ENCODE data around the gene NFIB.

NFIB gene

GRCh38 chr9:14193328-14193990, 120.5 kb downstream of the NFIB start:
- no peaks in the 10 kb centered on the region for H3K27me3 ChIP-seq
- no peak overlapping the region for H3K4me2 ChIP-seq
- H3K27ac ChIP-seq = no peak overlapping the region
- no peak for TF ChIP-seq Cebpa-rat (IDR thresholded peaks at IDR 0.05)
- peaks cover 7% of the 10 kb centered on the region; the same call in 1 of the 2 replicates for H3K4me1 ChIP-seq
- no peak overlapping the region for H3K9ac ChIP-seq
- H3K4me3 ChIP-seq = no peak overlapping the region
- no peaks in the 10 kb centered on the region for H3K9me3 ChIP-seq
- no peaks in the 10 kb centered on the region for H4K20me1 ChIP-seq
- no peaks in the 10 kb centered on the region for H3K36me3 ChIP-seq

DNA sequence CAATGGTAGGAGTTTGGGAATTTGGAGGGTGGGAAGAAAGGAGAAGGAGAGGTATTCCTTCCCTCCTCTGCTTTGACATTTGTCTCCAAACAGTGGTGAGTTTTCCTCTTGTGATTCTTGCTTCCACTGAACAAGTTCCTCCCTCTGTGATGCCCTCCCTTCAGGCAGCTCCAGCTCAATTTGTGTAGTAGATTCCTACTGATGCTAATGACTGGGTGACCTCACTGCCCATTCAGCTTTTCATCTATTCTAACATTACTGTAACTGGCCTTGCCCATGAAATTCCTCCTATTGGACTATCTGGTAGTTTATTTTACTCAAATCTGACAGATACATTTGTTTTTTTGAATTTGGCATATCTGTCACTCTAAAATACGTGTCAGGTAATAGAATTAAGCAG, 121.4 kb downstream of the NFIB start:
- Histone ChIP-seq H3K9ac (no peak overlapping the region), H4K20me1 (no peaks in the 10 kb centered on the region), H3K4me1 (peaks cover 5% of the 10 kb centered on the region; the same call in 1 of the 2 replicates), H3K9me3 (no peaks in the 10 kb centered on the region), H3K36me3 (no peaks in the 10 kb centered on the region), H3K27ac (no peak overlapping the region), H3K4me2 (no peak overlapping the region), H3K4me3 (no peak overlapping the region), H3K27me3 (no peaks in the 10 kb centered on the region)
- TF ChIP-seq Cebpa-rat (IDR thresholded peaks at IDR 0.05) = no peak

DNA sequence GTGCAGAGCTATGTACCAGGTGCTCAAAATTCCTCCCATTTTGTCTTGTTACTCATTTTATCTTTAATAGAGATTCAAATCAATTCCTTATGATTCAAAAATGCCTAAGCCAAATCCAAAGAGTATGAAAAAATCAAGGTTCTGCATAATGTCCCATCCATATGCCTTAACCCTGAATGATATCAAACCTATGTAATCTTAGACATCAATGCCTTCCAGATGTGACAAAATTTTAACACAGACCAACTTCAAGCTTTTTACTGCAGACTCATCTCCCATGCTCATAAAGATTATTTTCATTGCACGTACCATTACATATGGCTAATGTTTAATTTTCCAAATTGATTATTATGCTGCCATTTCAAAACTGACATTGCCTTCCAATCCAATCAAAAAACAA, 122.4 kb downstream of the NFIB start:
- TF ChIP-seq Cebpa-rat (IDR thresholded peaks at IDR 0.05) = no peak
- Histone ChIP-seq H3K4me1 (no peaks in the 10 kb centered on the region), H3K9ac (no peak overlapping the region), H3K4me2 (no peak overlapping the region), H3K4me3 (no peak overlapping the region), H3K27ac (no peak overlapping the region), H3K27me3 (no peaks in the 10 kb centered on the region), H3K9me3 (no peaks in the 10 kb centered on the region), H4K20me1 (no peaks in the 10 kb centered on the region), H3K36me3 (no peaks in the 10 kb centered on the region)

DNA sequence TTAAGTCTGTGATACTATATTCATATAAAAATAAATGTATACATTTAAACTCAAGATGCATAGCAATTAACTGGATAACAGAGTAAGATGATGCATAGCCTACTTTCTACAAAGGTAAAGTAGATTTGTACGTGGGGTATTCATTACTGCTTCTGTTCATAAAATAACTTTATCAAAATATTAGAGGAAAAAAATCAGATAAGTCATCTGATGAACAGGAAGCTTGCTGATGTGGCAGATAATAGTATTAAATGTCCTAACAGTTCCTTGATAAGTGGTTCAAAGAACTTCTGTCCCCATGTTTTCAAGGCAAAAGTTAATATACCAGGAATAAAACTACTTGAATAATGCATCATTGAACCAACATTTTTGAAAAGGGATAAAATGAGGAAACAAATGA, 123.7 kb downstream of the NFIB start:
- no peak overlapping the region for H3K9ac ChIP-seq
- H3K4me2 ChIP-seq = no peak overlapping the region
- H3K4me1 ChIP-seq = no peaks in the 10 kb centered on the region
- H3K36me3 ChIP-seq = no peaks in the 10 kb centered on the region
- H3K27ac ChIP-seq = no peak overlapping the region
- no peaks in the 10 kb centered on the region for H3K27me3 ChIP-seq
- H3K9me3 ChIP-seq = no peaks in the 10 kb centered on the region
- TF ChIP-seq Cebpa-rat (IDR thresholded peaks at IDR 0.05) = no peak
- H3K4me3 ChIP-seq = no peak overlapping the region
- no peaks in the 10 kb centered on the region for H4K20me1 ChIP-seq

- Histone ChIP-seq H3K36me3 (no peaks in the 10 kb centered on the region), H3K27ac (no peak overlapping the region), H3K9ac (no peak overlapping the region), H3K4me3 (no peak overlapping the region), H3K4me2 (no peak overlapping the region), H4K20me1 (no peaks in the 10 kb centered on the region), H3K9me3 (no peaks in the 10 kb centered on the region), H3K4me1 (no peaks in the 10 kb centered on the region), H3K27me3 (no peaks in the 10 kb centered on the region)
- no peak for TF ChIP-seq Cebpa-rat (IDR thresholded peaks at IDR 0.05)
Measured at GRCh38 chr9:14189578-14189977, 124.4 kb downstream of the NFIB start.

GRCh38 chr9:14189146-14189545, 124.8 kb downstream of the NFIB start:
- H3K27ac ChIP-seq = no peak overlapping the region
- no peak overlapping the region for H3K4me3 ChIP-seq
- no peaks in the 10 kb centered on the region for H4K20me1 ChIP-seq
- H3K27me3 ChIP-seq = no peaks in the 10 kb centered on the region
- H3K4me2 ChIP-seq = no peak overlapping the region
- TF ChIP-seq Cebpa-rat (IDR thresholded peaks at IDR 0.05) = no peak
- H3K4me1 ChIP-seq = no peaks in the 10 kb centered on the region
- H3K36me3 ChIP-seq = no peaks in the 10 kb centered on the region
- H3K9ac ChIP-seq = no peak overlapping the region
- H3K9me3 ChIP-seq = no peaks in the 10 kb centered on the region

DNA sequence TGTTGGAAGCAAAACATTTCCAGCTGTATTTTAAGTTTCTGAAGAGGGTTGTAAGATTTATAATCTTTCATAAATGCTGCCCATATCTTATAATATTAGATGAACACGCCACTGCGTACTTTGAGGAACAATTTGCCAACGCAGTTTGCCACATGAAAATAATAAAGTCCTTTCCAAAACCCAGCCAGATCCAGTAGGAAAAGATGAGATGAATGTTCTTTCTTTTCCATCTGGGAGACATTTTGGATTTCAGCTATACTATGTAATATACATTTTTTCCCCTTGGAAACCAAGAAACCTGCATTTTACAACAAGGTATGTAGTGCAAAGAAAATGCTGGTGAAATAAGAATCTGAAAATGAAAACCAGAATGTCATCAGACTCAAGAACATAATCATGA, 125.4 kb downstream of the NFIB start:
- Histone ChIP-seq H3K9ac (no peak overlapping the region), H3K4me3 (no peak overlapping the region), H4K20me1 (no peaks in the 10 kb centered on the region), H3K27me3 (no peaks in the 10 kb centered on the region), H3K9me3 (no peaks in the 10 kb centered on the region), H3K27ac (no peak overlapping the region), H3K4me2 (no peak overlapping the region), H3K36me3 (no peaks in the 10 kb centered on the region), H3K4me1 (no peaks in the 10 kb centered on the region)
- no peak for TF ChIP-seq Cebpa-rat (IDR thresholded peaks at IDR 0.05)

DNA sequence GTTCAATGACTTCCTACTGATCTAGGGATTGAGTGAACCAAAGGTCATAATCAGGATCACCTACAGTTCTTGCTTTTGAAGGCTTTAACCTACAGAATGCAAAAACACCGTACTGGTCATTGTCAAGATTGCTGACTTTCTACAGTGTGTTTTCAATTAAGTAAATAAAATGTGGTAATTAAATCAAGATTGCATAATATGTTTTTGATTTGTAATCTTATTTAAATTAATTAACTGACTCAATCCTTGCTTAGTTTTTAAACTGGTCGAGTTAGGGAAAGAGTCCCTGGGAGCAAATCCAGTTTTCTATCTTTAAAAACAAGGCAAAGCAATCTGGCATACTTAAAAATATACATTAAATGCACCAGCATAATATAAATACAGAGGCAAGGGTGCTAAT, 125.9 kb downstream of the NFIB start:
- Histone ChIP-seq H3K4me3 (no peak overlapping the region), H3K9ac (no peak overlapping the region), H3K9me3 (no peaks in the 10 kb centered on the region), H4K20me1 (no peaks in the 10 kb centered on the region), H3K27ac (no peak overlapping the region), H3K4me2 (no peak overlapping the region), H3K27me3 (no peaks in the 10 kb centered on the region), H3K36me3 (no peaks in the 10 kb centered on the region), H3K4me1 (0 out of 2 replicates have a peak, but pooled peaks cover 1% of the 10 kb centered on the region)
- TF ChIP-seq Cebpa-rat (IDR thresholded peaks at IDR 0.05) = no peak

DNA sequence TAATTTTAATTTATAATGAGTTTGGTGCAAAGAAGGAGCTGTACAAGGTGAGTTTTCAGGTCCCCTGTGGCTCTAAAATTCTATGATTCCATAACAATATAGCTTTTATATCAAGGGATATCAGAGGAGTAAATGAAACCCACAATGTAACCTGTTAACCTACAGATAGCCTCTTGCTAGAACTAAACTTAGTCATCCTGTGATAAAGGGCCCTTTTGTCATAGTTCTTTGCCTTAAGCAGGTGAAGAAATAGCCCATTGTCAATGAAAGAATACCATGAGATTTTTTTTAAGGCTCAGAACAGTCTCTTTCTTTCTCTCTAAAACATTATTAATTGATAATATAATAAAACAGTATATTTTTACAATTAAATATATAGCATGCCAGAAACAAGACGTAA, 127.8 kb downstream of the NFIB start:
- H3K4me2 ChIP-seq = no peak overlapping the region
- no peaks in the 10 kb centered on the region for H4K20me1 ChIP-seq
- no peaks in the 10 kb centered on the region for H3K27me3 ChIP-seq
- H3K4me3 ChIP-seq = no peak overlapping the region
- H3K27ac ChIP-seq = no peak overlapping the region
- H3K9ac ChIP-seq = no peak overlapping the region
- 0 out of 2 replicates have a peak, but pooled peaks cover 10% of the 10 kb centered on the region for H3K4me1 ChIP-seq
- H3K9me3 ChIP-seq = no peaks in the 10 kb centered on the region
- no peaks in the 10 kb centered on the region for H3K36me3 ChIP-seq
- TF ChIP-seq Cebpa-rat (IDR thresholded peaks at IDR 0.05) = no peak

GRCh38 chr9:14185016-14185415, 128.9 kb downstream of the NFIB start:
- Histone ChIP-seq H4K20me1 (no peaks in the 10 kb centered on the region), H3K27ac (no peak overlapping the region), H3K9ac (no peak overlapping the region), H3K27me3 (no peaks in the 10 kb centered on the region), H3K9me3 (no peaks in the 10 kb centered on the region), H3K4me2 (no peak overlapping the region), H3K36me3 (no peaks in the 10 kb centered on the region), H3K4me3 (no peak overlapping the region), H3K4me1 (0 out of 2 replicates have a peak, but pooled peaks cover 10% of the 10 kb centered on the region)
- TF ChIP-seq Cebpa-rat (IDR thresholded peaks at IDR 0.05) = no peak

DNA sequence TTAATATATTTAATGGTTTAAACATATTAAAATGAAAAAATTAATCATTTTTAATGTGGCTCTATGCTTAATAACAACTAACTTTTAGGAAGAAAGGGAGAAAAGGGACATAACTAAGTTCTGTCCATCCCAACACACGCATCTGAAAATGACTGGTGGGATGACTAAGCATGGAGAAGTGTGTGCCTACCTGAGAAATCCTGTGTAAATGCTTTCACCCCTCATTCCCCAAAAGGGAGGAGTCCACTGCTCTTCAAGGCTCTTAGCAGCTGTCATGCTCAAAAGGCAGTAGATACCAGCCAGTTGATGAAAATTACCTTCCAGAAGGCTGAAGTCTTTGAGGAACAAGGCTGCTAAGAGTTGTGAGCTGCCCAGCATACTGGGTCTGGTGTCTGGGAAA, 130.9 kb downstream of the NFIB start:
- no peak overlapping the region for H3K27ac ChIP-seq
- H3K9ac ChIP-seq = no peak overlapping the region
- H3K36me3 ChIP-seq = no peaks in the 10 kb centered on the region
- no peaks in the 10 kb centered on the region for H3K9me3 ChIP-seq
- no peaks in the 10 kb centered on the region for H3K27me3 ChIP-seq
- H4K20me1 ChIP-seq = no peaks in the 10 kb centered on the region
- no peak overlapping the region for H3K4me3 ChIP-seq
- no peak for TF ChIP-seq Cebpa-rat (IDR thresholded peaks at IDR 0.05)
- H3K4me1 ChIP-seq = 0 out of 2 replicates have a peak, but pooled peaks cover 10% of the 10 kb centered on the region
- H3K4me2 ChIP-seq = no peak overlapping the region

Data from BLaER1 (cell line).